Measurements from ENCODE around the gene BCAS1.

The BCAS1 gene

DNA sequence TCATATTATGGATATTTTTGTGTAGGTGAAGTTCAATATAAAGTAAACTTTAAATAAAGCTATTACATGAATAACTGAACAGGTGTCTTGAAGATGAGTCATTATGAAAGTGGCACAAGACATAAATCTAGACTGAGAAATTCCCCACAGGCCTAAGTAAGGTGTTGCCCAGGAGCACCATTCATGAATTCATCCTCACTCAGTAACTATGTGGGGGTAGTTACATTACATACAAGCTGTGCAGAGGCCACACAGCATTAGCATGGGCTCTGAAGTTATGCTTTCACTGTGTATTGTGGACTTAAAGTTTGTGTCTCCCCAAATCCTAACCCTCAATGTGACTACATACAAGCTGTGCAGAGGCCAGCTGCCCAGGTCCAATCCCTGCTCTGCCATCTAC lies 65.9 kb downstream of the BCAS1 start:
- TF ChIP-seq NFIC (IDR thresholded peaks at IDR 0.05) (no peak), EGR1 (IDR thresholded peaks at IDR 0.05) (no peak), RAD21 (IDR thresholded peaks at IDR 0.05; ENCODE audit: low read depth) (no peak), YY1 (IDR thresholded peaks at IDR 0.05; ENCODE audit: low read depth) (no peak), FOXM1 (IDR thresholded peaks at IDR 0.05; ENCODE audit: borderline replicate concordance, low read depth) (no peak), ZBTB7A (IDR thresholded peaks at IDR 0.05; ENCODE audit: low read depth) (no peak), TAF1 (IDR thresholded peaks at IDR 0.05; ENCODE audit: low read depth) (no peak), CEBPB (IDR thresholded peaks at IDR 0.05) (no peak), CREB1 (IDR thresholded peaks at IDR 0.05; ENCODE audit: low read depth) (no peak), TCF12 (IDR thresholded peaks at IDR 0.05; ENCODE audit: low read depth) (no peak), TEAD4 (IDR thresholded peaks at IDR 0.05) (no peak), EP300 (IDR thresholded peaks at IDR 0.05; ENCODE audit: borderline replicate concordance) (no peak)
- TF ChIP-seq, protein P1, sequence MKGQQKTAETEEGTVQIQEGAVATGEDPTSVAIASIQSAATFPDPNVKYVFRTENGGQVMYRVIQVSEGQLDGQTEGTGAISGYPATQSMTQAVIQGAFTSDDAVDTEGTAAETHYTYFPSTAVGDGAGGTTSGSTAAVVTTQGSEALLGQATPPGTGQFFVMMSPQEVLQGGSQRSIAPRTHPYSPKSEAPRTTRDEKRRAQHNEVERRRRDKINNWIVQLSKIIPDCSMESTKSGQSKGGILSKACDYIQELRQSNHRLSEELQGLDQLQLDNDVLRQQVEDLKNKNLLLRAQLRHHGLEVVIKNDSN (IDR thresholded peaks at IDR 0.05): no peak
- TF ChIP-seq, protein P2, sequence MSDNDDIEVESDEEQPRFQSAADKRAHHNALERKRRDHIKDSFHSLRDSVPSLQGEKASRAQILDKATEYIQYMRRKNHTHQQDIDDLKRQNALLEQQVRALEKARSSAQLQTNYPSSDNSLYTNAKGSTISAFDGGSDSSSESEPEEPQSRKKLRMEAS (IDR thresholded peaks at IDR 0.05): no peak
- TF ChIP-seq, protein P3, sequence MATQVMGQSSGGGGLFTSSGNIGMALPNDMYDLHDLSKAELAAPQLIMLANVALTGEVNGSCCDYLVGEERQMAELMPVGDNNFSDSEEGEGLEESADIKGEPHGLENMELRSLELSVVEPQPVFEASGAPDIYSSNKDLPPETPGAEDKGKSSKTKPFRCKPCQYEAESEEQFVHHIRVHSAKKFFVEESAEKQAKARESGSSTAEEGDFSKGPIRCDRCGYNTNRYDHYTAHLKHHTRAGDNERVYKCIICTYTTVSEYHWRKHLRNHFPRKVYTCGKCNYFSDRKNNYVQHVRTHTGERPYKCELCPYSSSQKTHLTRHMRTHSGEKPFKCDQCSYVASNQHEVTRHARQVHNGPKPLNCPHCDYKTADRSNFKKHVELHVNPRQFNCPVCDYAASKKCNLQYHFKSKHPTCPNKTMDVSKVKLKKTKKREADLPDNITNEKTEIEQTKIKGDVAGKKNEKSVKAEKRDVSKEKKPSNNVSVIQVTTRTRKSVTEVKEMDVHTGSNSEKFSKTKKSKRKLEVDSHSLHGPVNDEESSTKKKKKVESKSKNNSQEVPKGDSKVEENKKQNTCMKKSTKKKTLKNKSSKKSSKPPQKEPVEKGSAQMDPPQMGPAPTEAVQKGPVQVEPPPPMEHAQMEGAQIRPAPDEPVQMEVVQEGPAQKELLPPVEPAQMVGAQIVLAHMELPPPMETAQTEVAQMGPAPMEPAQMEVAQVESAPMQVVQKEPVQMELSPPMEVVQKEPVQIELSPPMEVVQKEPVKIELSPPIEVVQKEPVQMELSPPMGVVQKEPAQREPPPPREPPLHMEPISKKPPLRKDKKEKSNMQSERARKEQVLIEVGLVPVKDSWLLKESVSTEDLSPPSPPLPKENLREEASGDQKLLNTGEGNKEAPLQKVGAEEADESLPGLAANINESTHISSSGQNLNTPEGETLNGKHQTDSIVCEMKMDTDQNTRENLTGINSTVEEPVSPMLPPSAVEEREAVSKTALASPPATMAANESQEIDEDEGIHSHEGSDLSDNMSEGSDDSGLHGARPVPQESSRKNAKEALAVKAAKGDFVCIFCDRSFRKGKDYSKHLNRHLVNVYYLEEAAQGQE (IDR thresholded peaks at IDR 0.05; ENCODE audit: low read depth): no peak

DNA sequence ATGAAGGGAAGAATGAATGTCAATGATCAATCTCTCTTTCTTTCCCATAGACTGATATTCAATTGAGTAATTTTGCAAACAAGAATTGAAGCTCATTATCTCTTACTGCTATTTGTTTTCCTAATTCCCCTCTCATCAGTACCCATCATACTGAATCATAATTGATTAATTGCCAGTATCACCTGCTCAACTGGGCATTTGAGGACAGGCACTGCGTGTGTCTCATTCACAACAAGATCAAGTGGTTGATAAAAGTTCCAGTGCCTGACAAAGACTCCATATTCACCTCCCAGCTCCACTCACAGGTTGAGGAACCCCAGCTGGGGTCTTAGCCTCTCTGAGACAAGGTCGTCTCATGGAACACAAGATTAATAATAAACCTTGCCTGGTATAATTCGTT lies 67.7 kb downstream of the BCAS1 start:
- TF ChIP-seq CEBPB (IDR thresholded peaks at IDR 0.05) (no peak), RAD21 (IDR thresholded peaks at IDR 0.05; ENCODE audit: low read depth) (no peak), NFIC (IDR thresholded peaks at IDR 0.05) (no peak)

DNA sequence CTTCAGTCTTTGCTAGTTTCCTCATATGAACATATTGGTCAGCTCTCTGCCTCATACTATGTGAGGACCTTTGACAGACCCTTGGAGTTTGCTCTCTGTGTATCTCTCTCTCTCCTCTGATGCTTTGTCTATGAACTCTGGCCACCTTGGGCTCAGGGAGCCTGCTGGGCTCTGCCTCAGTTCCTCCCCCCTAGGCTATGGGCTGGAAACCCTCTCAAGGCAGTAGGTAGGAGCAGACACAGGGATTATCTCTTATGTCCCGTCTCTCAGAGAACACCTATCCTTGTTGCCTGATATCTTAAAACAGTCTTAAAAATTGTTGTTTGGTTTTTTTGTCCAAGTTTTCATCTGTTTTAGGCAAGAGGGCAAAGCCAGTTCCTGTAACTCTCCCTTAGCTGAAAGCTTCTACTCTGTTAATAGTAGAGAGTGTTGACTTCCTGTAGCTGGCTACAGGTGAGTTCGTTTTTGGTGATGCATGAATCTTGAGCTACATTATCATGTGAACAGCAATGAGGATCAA lies 68.3 kb downstream of the BCAS1 start:
- TF ChIP-seq, protein P3 (IDR thresholded peaks at IDR 0.05; ENCODE audit: low read depth): no peak
- TF ChIP-seq CEBPB (IDR thresholded peaks at IDR 0.05) (no peak), NFIC (IDR thresholded peaks at IDR 0.05) (no peak), TAF1 (IDR thresholded peaks at IDR 0.05; ENCODE audit: low read depth) (no peak), FOXM1 (IDR thresholded peaks at IDR 0.05; ENCODE audit: borderline replicate concordance, low read depth) (no peak)

DNA sequence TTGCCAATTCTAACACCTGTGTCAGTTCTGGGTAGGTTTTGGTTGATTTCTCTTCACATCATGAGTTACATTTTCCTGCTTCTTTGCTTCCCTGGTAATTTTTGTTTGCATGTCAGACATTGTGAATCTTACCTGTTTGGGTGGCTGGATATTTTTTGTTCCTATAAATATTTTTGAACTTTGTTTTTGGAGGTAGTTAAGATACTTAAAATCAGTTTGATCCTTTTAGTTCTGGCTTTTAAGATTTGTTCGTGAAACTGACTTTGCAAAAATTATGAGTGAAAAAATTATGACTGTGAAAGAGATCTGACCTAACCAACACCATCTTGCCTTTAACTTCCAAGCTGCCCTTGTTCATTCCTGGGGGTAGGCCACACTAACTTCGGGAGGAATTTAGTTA lies 69.5 kb downstream of the BCAS1 start:
- TF ChIP-seq TAF1 (IDR thresholded peaks at IDR 0.05; ENCODE audit: low read depth): no peak
- TF ChIP-seq EP300 (IDR thresholded peaks at IDR 0.05; ENCODE audit: borderline replicate concordance): no peak
- TF ChIP-seq, protein P2 (IDR thresholded peaks at IDR 0.05): no peak

DNA sequence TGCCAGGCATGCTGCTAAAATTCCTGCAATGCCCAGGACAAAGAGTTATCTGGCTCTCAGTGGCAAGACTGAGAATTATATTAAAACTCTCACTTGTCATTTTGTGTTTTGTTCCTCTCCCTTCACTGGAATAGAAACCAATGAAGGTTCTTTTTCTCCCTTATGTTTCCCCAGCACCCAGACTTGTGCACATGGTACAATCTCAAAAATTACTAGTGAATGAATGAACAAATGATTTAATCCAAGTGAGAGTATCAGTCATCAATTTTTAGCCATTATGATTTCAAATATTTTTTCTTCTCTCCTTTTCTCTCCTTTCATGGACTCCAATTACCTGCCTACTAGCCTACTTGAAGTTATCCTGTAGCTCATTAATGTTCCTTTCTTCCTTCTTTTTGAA lies 70.1 kb downstream of the BCAS1 start:
- TF ChIP-seq, protein P1 (IDR thresholded peaks at IDR 0.05): no peak
- TF ChIP-seq NFIC (IDR thresholded peaks at IDR 0.05): no peak
- TF ChIP-seq CEBPB (IDR thresholded peaks at IDR 0.05): no peak
- TF ChIP-seq, protein P2 (IDR thresholded peaks at IDR 0.05): no peak
- no peak for TF ChIP-seq TAF1 (IDR thresholded peaks at IDR 0.05; ENCODE audit: low read depth)
- TF ChIP-seq EGR1 (IDR thresholded peaks at IDR 0.05): no peak
- no peak for TF ChIP-seq TEAD4 (IDR thresholded peaks at IDR 0.05)
- TF ChIP-seq, protein P3 (IDR thresholded peaks at IDR 0.05; ENCODE audit: low read depth): no peak
- TF ChIP-seq TCF12 (IDR thresholded peaks at IDR 0.05; ENCODE audit: low read depth): no peak
- no peak for TF ChIP-seq RAD21 (IDR thresholded peaks at IDR 0.05; ENCODE audit: low read depth)
- TF ChIP-seq FOXM1 (IDR thresholded peaks at IDR 0.05; ENCODE audit: borderline replicate concordance, low read depth): no peak
- TF ChIP-seq CREB1 (IDR thresholded peaks at IDR 0.05; ENCODE audit: low read depth): no peak
- no peak for TF ChIP-seq ZBTB7A (IDR thresholded peaks at IDR 0.05; ENCODE audit: low read depth)
- no peak for TF ChIP-seq EP300 (IDR thresholded peaks at IDR 0.05; ENCODE audit: borderline replicate concordance)
- TF ChIP-seq YY1 (IDR thresholded peaks at IDR 0.05; ENCODE audit: low read depth): no peak
